ENCODE results near the gene DLGAP1. TPM values are rescaled to one million over a fixed set of nuclear protein-coding genes. Genes with fewer than 3 reads are reported as not detected.

Gene DLGAP1
- total and polyA plus RNA-seq, 2 donors (not counting 1 experiment from before 2014, with no cell fraction given), result 0.07 to 0.61 TPM

- Mint-ChIP-seq H3K27me3 (peaks cover 2% of the 10 kb centered on the region), H3K27ac (no peak overlapping the region), H3K4me3 (no peak overlapping the region), H3K4me1 (peaks cover 33% of the 10 kb centered on the region), H3K9me3 (ENCODE audit: insufficient read depth) (no peaks in the 10 kb centered on the region)
- Histone ChIP-seq H3K27me3 (replicated peaks in 1 of 4; ENCODE audit: control extremely low read depth in 1 of 4, control insufficient read depth in 3 of 4, insufficient read depth in 4 of 4, low read length in 3 of 4) (no peaks in the 10 kb centered on the region), H3K79me2 (ENCODE audit: control insufficient read depth, insufficient read depth, low read length) (no peaks in the 10 kb centered on the region), H3K36me3 (replicated peaks in 1 of 2; ENCODE audit: control extremely low read depth in 1 of 2, control insufficient read depth in 1 of 2, extremely low read depth in 1 of 2, insufficient read depth in 2 of 2, low read length in 1 of 2) (no peaks in the 10 kb centered on the region), H3K9me3 (ENCODE audit: control extremely low read depth in 1 of 3, control insufficient read depth in 2 of 3, insufficient read depth in 1 of 3, low read length in 2 of 3) (no peaks in the 10 kb centered on the region), H4K20me1 (ENCODE audit: control insufficient read depth, insufficient read depth, low read length, poor library complexity, severe bottlenecking) (no peaks in the 10 kb centered on the region), H2AFZ (ENCODE audit: insufficient read depth, low read depth, low read length, poor library complexity, severe bottlenecking) (no peak overlapping the region), H3K9ac (ENCODE audit: low read length) (no peak overlapping the region), H3K4me2 (replicated peaks; ENCODE audit: low read depth, low read length, poor library complexity, severe bottlenecking) (no peak overlapping the region), H3K27ac (ENCODE audit: low read length in 2 of 2) (no peak overlapping the region), H3K4me1 (ENCODE audit: control insufficient read depth in 2 of 2, insufficient read depth in 2 of 2, low read length in 2 of 2) (peaks cover 13 to 24% of the 10 kb centered on the region in 2 donors), H3K4me3 (ENCODE audit: control extremely low read depth in 1 of 5, extremely low read depth in 1 of 5, insufficient read depth in 1 of 5, low read depth in 2 of 5, low read length in 4 of 5) (no peak overlapping the region)
- no peak for ATAC-seq (ENCODE audit: low read depth)
- ChIA-PET CTCF (interaction anchor here (0.5 to 2.7 kb wide), 7 partner anchors 8 to 102 kb away, joined by 3 to 21 read pairs (median 7); no protein-coding TSS in a partner anchor), POLR2A (interaction anchor here (0.6 kb wide), 2 partner anchors 31 to 78 kb away, joined by 3 to 4 read pairs; no protein-coding TSS in a partner anchor)
- TF ChIP-seq EZH2 (IDR thresholded peaks at IDR 0.05; ENCODE audit: borderline replicate concordance, insufficient read depth, low read depth, low read length, poor library complexity, severe bottlenecking) (no peak), CTCF (IDR thresholded peaks at IDR 0.05) (no peak)
- WGBS (ENCODE audit: insufficient coverage), result no CpG with 5 or more reads among the region's 2 CpGs
- intact Hi-C loops (cut with micrococcal nuclease), result loop anchor here (2.0 to 5.0 kb wide), 2 partner anchors 40 to 102 kb away; partner anchors contain the start of gene TGIF1
- DNase-seq, result no peak
These were observed 962.4 kb downstream of the DLGAP1 start for GRCh38 chr18:3492721-3493120.

GRCh38 chr18:3491981-3492555, 963.0 kb downstream of the DLGAP1 start:
- Histone ChIP-seq H3K9me3 (ENCODE audit: control extremely low read depth in 1 of 3, control insufficient read depth in 2 of 3, insufficient read depth in 1 of 3, low read length in 2 of 3) (no peaks in the 10 kb centered on the region), H3K27ac (ENCODE audit: low read length in 2 of 2) (no peak overlapping the region), H3K4me3 (ENCODE audit: control extremely low read depth in 1 of 5, extremely low read depth in 1 of 5, insufficient read depth in 1 of 5, low read depth in 2 of 5, low read length in 4 of 5) (no peak overlapping the region), H2AFZ (ENCODE audit: insufficient read depth, low read depth, low read length, poor library complexity, severe bottlenecking) (no peak overlapping the region), H3K4me1 (ENCODE audit: control insufficient read depth in 2 of 2, insufficient read depth in 2 of 2, low read length in 2 of 2) (peaks cover 13 to 24% of the 10 kb centered on the region in 2 donors), H3K4me2 (replicated peaks; ENCODE audit: low read depth, low read length, poor library complexity, severe bottlenecking) (no peak overlapping the region), H3K36me3 (replicated peaks in 1 of 2; ENCODE audit: control extremely low read depth in 1 of 2, control insufficient read depth in 1 of 2, extremely low read depth in 1 of 2, insufficient read depth in 2 of 2, low read length in 1 of 2) (no peaks in the 10 kb centered on the region), H3K9ac (ENCODE audit: low read length) (no peak overlapping the region), H3K27me3 (replicated peaks in 1 of 4; ENCODE audit: control extremely low read depth in 1 of 4, control insufficient read depth in 3 of 4, insufficient read depth in 4 of 4, low read length in 3 of 4) (no peaks in the 10 kb centered on the region), H3K79me2 (ENCODE audit: control insufficient read depth, insufficient read depth, low read length) (no peaks in the 10 kb centered on the region), H4K20me1 (ENCODE audit: control insufficient read depth, insufficient read depth, low read length, poor library complexity, severe bottlenecking) (no peaks in the 10 kb centered on the region)
- intact Hi-C loops (cut with micrococcal nuclease), result loop anchor here (2.0 to 5.0 kb wide), 2 partner anchors 40 to 103 kb away; partner anchors contain the start of gene TGIF1
- peaks cover 33% of the 10 kb centered on the region for H3K4me1 Mint-ChIP-seq
- H3K27me3 Mint-ChIP-seq, result no peaks in the 10 kb centered on the region
- no peak for TF ChIP-seq EZH2 (IDR thresholded peaks at IDR 0.05; ENCODE audit: borderline replicate concordance, insufficient read depth, low read depth, low read length, poor library complexity, severe bottlenecking)
- TF ChIP-seq CTCF (IDR thresholded peaks at IDR 0.05), result no peak
- peak overlapping the region; percentile 67 for H3K27ac Mint-ChIP-seq
- no CpG with 5 or more reads among the region's 1 CpG for WGBS (ENCODE audit: insufficient coverage)
- ATAC-seq (ENCODE audit: low read depth) (no peak), DNase-seq (no peak)
- ChIA-PET POLR2A (no interaction called here), CTCF (no interaction called here)
- peak overlapping the region; percentile 32 for H3K4me3 Mint-ChIP-seq
- H3K9me3 Mint-ChIP-seq (ENCODE audit: insufficient read depth), result no peaks in the 10 kb centered on the region
